ENCODE measurements around the gene ADGRV1. TPM values are rescaled to one million over a fixed set of nuclear protein-coding genes. Genes with fewer than 3 reads are reported as not detected.
"Not testable (repeated sequence)": the region's sequence is repeated elsewhere in the genome, so short reads cannot be mapped to it uniquely, and the experiment has no call there.

ADGRV1 gene
- total and polyA plus RNA-seq, 8 donors: 0.75 to 10.3 (median 4.0) TPM

DNA sequence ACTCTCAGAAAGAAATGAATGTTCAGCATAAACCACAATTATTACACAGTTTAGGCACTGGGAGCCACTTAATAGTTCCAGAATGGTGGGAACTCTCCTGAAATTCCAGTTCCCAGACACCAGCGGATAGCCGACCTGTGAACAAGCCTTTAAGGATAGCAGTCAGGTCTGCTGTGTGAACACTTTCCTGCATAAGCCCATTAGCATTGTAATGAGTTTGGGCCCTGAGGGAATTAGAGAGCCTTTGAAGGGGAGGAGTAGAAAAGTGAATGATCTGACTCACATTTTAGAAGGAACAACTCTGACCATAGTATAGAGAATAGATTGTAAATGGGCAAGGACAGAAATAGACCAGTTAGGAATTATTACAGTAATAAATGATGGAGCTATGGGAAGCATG, 189.1 kb downstream of the ADGRV1 start:
- no peaks in the 10 kb centered on the region for H3K4me1 ChIP-seq

DNA sequence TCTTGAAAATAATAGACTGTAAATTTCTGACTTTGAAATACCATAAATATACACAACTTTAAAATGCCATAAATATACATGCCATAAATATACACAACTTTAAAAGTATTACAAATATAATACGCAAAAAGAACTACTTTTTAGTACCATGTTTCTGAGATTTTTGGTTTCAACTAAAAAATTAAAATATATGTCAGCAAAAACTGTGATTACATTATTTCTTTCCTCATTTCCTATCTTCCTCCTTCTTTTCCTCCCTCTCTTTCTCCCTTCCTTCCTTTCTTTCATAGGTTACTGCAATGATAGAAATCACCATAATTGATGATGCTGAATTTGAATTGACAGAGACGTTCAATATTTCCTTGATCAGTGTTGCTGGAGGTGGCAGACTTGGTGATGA, 200.5 kb downstream of the ADGRV1 start:
- Histone ChIP-seq H3K9me3 (no peaks in the 10 kb centered on the region), H3K4me1 (no peaks in the 10 kb centered on the region), H3K36me3 (no peaks in the 10 kb centered on the region), H3K27ac (no peak overlapping the region), H3K4me3 (no peak overlapping the region), H3K27me3 (no peaks in the 10 kb centered on the region)
- WGBS, 5 donors: 92 to 97% (median 95%) methylated on average over 2 of the region's 2 CpGs
- TF ChIP-seq EP300 (IDR thresholded peaks at IDR 0.05): no peak
- TF ChIP-seq POLR2A (IDR thresholded peaks at IDR 0.05): no peak
- TF ChIP-seq POLR2AphosphoS5 (IDR thresholded peaks at IDR 0.05): no peak
- TF ChIP-seq, protein P1, sequence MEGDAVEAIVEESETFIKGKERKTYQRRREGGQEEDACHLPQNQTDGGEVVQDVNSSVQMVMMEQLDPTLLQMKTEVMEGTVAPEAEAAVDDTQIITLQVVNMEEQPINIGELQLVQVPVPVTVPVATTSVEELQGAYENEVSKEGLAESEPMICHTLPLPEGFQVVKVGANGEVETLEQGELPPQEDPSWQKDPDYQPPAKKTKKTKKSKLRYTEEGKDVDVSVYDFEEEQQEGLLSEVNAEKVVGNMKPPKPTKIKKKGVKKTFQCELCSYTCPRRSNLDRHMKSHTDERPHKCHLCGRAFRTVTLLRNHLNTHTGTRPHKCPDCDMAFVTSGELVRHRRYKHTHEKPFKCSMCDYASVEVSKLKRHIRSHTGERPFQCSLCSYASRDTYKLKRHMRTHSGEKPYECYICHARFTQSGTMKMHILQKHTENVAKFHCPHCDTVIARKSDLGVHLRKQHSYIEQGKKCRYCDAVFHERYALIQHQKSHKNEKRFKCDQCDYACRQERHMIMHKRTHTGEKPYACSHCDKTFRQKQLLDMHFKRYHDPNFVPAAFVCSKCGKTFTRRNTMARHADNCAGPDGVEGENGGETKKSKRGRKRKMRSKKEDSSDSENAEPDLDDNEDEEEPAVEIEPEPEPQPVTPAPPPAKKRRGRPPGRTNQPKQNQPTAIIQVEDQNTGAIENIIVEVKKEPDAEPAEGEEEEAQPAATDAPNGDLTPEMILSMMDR (IDR thresholded peaks at IDR 0.05): no peak
- no peak for DNase-seq
- intact Hi-C loops (cut with DNase I; ENCODE audit: low total_unique reads): no loop called here

More for the DNA sequence above, 189.1 kb downstream of the ADGRV1 start:
- Histone ChIP-seq H3K27ac (no peak overlapping the region), H3K36me3 (no peaks in the 10 kb centered on the region), H3K4me3 (no peak overlapping the region), H3K9me3 (no peaks in the 10 kb centered on the region), H3K27me3 (no peaks in the 10 kb centered on the region)
- intact Hi-C loops (cut with DNase I; ENCODE audit: low total_unique reads): no loop called here
- TF ChIP-seq, protein P1 (IDR thresholded peaks at IDR 0.05): no peak
- TF ChIP-seq POLR2AphosphoS5 (IDR thresholded peaks at IDR 0.05): no peak
- TF ChIP-seq EP300 (IDR thresholded peaks at IDR 0.05): no peak
- TF ChIP-seq POLR2A (IDR thresholded peaks at IDR 0.05): no peak
- 70 to 95% (median 88%) methylated on average over 2 of the region's 2 CpGs for WGBS, 5 donors
- no peak for DNase-seq

DNA sequence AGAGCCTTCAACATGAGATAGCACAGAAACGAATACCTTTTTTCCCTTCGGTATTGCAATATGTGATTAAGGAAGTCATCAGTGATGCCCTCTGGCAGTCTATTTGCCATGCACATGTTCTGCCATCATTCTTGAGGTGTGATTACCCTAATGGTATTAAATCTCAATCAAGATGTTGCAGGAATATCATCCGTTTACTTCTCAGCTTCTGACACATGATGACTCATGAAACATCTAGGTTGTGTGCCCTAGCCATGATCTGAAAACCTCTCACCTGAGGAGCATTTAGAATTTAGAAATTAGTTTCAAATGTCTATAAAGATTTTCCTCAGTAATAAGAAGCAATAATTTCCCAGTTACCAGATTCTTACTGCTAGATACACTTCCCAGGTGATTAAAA, 209.1 kb downstream of the ADGRV1 start:
- no peak overlapping the region for H3K4me3 ChIP-seq
- H3K27me3 ChIP-seq: no peaks in the 10 kb centered on the region
- no peak for DNase-seq
- intact Hi-C loops (cut with DNase I; ENCODE audit: low total_unique reads): no loop called here
- no peaks in the 10 kb centered on the region for H3K4me1 ChIP-seq
- no peaks in the 10 kb centered on the region for H3K36me3 ChIP-seq
- H3K27ac ChIP-seq: no peak overlapping the region
- TF ChIP-seq POLR2AphosphoS5 (IDR thresholded peaks at IDR 0.05): no peak
- TF ChIP-seq EP300 (IDR thresholded peaks at IDR 0.05): no peak
- TF ChIP-seq, protein P1 (IDR thresholded peaks at IDR 0.05): no peak
- TF ChIP-seq POLR2A (IDR thresholded peaks at IDR 0.05): no peak
- 80 to 96% (median 90%) methylated on average over 3 of the region's 3 CpGs for WGBS, 5 donors
- H3K9me3 ChIP-seq: peaks cover 0 to 4% (median 0%) of the 10 kb centered on the region in 4 donors

DNA sequence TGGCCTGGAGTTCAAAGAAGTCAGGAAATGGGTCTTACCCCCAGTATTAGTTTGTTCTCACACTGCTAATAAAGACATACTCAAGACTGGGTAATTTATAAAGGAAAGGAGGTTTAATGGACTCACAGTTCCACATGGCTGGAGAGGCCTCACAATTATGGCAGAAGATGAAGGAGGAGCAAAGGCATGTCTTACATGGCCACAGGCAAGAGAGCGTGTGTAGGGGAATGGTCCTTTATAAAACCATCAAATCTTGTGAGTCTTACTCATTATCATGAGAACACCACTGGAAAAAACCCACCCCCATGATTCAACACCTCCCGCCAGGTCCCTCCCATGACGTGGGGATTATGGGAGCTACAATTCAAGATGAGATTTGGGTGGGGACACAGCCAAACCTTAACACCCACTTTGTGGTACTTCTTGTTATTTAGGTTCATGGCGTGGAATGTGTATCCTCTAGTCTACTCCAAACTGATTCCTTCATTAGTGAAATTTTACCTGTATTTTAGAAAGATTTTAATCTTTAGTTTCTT, 211.5 kb downstream of the ADGRV1 start:
- WGBS, 5 donors: 92 to 98% (median 95%) methylated on average over 4 of the region's 4 CpGs
- H3K4me1 ChIP-seq; H3K4me3 ChIP-seq; H3K36me3 ChIP-seq; DNase-seq; intact Hi-C loops (cut with DNase I; ENCODE audit: low total_unique reads); H3K27ac ChIP-seq; H3K27me3 ChIP-seq; H3K9me3 ChIP-seq: not testable (repeated sequence)

DNA sequence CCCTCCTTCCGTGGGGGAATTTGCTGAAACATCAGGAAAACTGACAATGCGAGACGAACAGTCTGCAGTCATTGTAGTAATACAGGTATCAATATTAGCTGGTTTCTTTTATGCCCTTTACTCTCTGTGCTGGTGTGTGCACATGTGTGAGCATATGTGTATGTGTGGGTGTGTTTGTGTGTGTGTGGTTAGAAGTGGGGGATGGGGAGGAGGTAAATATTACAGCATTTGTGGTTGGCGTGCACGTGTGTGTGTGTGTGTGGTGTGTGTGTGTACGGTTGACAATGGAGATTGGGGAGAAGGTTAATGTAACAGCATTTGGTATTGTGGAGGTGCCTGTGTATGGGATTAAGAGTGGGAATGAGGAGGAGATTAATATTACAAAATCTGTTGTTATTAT, 219.4 kb downstream of the ADGRV1 start:
- Histone ChIP-seq H3K36me3 (no peaks in the 10 kb centered on the region), H3K9me3 (no peaks in the 10 kb centered on the region), H3K27ac (no peak overlapping the region), H3K4me3 (no peak overlapping the region), H3K4me1 (no peaks in the 10 kb centered on the region), H3K27me3 (no peaks in the 10 kb centered on the region)
- intact Hi-C loops (cut with DNase I; ENCODE audit: low total_unique reads): no loop called here
- WGBS, 5 donors: 78 to 88% (median 84%) methylated on average over 6 of the region's 6 CpGs
- no peak for DNase-seq
- TF ChIP-seq POLR2AphosphoS5 (IDR thresholded peaks at IDR 0.05) (no peak), POLR2A (IDR thresholded peaks at IDR 0.05) (no peak), EP300 (IDR thresholded peaks at IDR 0.05) (no peak)
- TF ChIP-seq, protein P1 (IDR thresholded peaks at IDR 0.05): no peak

Measured in stomach (tissue), 9 donors.